Measurements from ENCODE around the gene KIF18B. TPM values are rescaled to one million over a fixed set of nuclear protein-coding genes. Genes with fewer than 3 reads are reported as not detected.
A peak's percentile ranks its signal among the peaks of the same experiment; 100 is the strongest.

Gene KIF18B
- total and polyA plus RNA-seq, 2 of the 8 experiments (the other 6 are each of a cell fraction or from before 2014, with no cell fraction given): 39.0 to 59.4 TPM

GRCh38 chr17:44878627-44879221, 68.8 kb downstream of the KIF18B start:
- Histone ChIP-seq H2AFZ (ENCODE audit: low read length) (no peak overlapping the region), H2BK5ac (ENCODE audit: low read depth, low read length) (no peak overlapping the region)
- POLR2A ChIA-PET (ENCODE audit: partially characterized antibody): interaction anchor here (0.9 to 3.1 kb wide), 8 partner anchors 9 to 130 kb away, joined by 3 to 12 read pairs (median 3); partner anchors contain the start of gene EFTUD2

More at GRCh38 chr17:44878627-44879221, 68.8 kb downstream of the KIF18B start:
- TF ChIP-seq CBX8 (IDR thresholded peaks at IDR 0.05; ENCODE audit: borderline replicate concordance, low read depth, low read length) (no peak), TBP (IDR thresholded peaks at IDR 0.05; ENCODE audit: low read depth, low read length) (no peak), ZNF274 (IDR thresholded peaks at IDR 0.05; ENCODE audit: borderline replicate concordance, extremely low read depth, low read length) (no peak), RAD21 (IDR thresholded peaks at IDR 0.05 in 1 of 2, conservative IDR thresholded peaks at IDR 0.05 in 1 of 2; ENCODE audit: low read depth in 2 of 2, low read length in 2 of 2) (peak; percentile 41 to 44), TCF12 (IDR thresholded peaks at IDR 0.05; ENCODE audit: low read depth, low read length) (no peak)
- TF ChIP-seq, protein P1, sequence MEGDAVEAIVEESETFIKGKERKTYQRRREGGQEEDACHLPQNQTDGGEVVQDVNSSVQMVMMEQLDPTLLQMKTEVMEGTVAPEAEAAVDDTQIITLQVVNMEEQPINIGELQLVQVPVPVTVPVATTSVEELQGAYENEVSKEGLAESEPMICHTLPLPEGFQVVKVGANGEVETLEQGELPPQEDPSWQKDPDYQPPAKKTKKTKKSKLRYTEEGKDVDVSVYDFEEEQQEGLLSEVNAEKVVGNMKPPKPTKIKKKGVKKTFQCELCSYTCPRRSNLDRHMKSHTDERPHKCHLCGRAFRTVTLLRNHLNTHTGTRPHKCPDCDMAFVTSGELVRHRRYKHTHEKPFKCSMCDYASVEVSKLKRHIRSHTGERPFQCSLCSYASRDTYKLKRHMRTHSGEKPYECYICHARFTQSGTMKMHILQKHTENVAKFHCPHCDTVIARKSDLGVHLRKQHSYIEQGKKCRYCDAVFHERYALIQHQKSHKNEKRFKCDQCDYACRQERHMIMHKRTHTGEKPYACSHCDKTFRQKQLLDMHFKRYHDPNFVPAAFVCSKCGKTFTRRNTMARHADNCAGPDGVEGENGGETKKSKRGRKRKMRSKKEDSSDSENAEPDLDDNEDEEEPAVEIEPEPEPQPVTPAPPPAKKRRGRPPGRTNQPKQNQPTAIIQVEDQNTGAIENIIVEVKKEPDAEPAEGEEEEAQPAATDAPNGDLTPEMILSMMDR (IDR thresholded peaks at IDR 0.05; ENCODE audit: control extremely low read depth in 1 of 3, insufficient read depth in 1 of 3, low read depth in 1 of 3, low read length in 3 of 3): peak in 2 of 3 experiments; percentile 39 to 61; a peak in 2 of 4 replicates
- H3K27ac ChIP-seq (ENCODE audit: low read depth, low read length): no peak overlapping the region
- H3K36me3 ChIP-seq (ENCODE audit: control insufficient read depth in 2 of 4, insufficient read depth in 4 of 4, low read length in 3 of 4): peaks cover 30 to 73% (median 58%) of the 10 kb centered on the region in 4 experiments
- H2BK12ac ChIP-seq (ENCODE audit: low read depth, low read length): no peak overlapping the region
- H3K9me3 ChIP-seq (ENCODE audit: insufficient read depth in 2 of 2, low read depth in 1 of 2, low read length in 1 of 2): no peaks in the 10 kb centered on the region
- H3K18ac ChIP-seq (ENCODE audit: extremely low read depth, low read length): no peak overlapping the region
- H3K4me3 ChIP-seq (ENCODE audit: extremely low read depth in 1 of 4, insufficient read depth in 2 of 4, low read depth in 3 of 4, low read length in 4 of 4): no peak overlapping the region
- no peak overlapping the region for H4K91ac ChIP-seq (replicated peaks; ENCODE audit: insufficient read length, low read length)
- no peaks in the 10 kb centered on the region for H3K27me3 ChIP-seq (replicated peaks in 1 of 4; ENCODE audit: control insufficient read depth in 3 of 4, extremely low read depth in 1 of 4, insufficient read depth in 3 of 4, low read length in 3 of 4)
- no peaks in the 10 kb centered on the region for H3K79me1 ChIP-seq (ENCODE audit: low read depth, low read length)
- H3K23me2 ChIP-seq (ENCODE audit: low read depth, low read length): no peaks in the 10 kb centered on the region
- no peak overlapping the region for H4K5ac ChIP-seq (ENCODE audit: insufficient read length, low read depth, low read length)
- CTCF ChIA-PET (ENCODE audit: partially characterized antibody): interaction anchor here (0.6 to 11.2 kb wide), 34 partner anchors 9 to 503 kb away, joined by 3 to 154 read pairs (median 4); no protein-coding TSS in a partner anchor
- no peak overlapping the region for H4K8ac ChIP-seq (ENCODE audit: extremely low read depth, insufficient read depth, low read length)
- H3K9ac ChIP-seq (replicated peaks in 1 of 4; ENCODE audit: extremely low read depth in 1 of 4, low read depth in 3 of 4, low read length in 3 of 4): no peak overlapping the region
- FAIRE-seq: peak; percentile 71
- H4K20me1 ChIP-seq (replicated peaks in 1 of 2; ENCODE audit: control insufficient read depth in 1 of 2, insufficient read depth in 2 of 2, low read length in 2 of 2): no peaks in the 10 kb centered on the region
- DNase-seq (ENCODE audit: low read depth in 1 of 2, low spot score in 2 of 2): no peak
- H3K4ac ChIP-seq (replicated peaks; ENCODE audit: insufficient read length, low read depth, low read length): no peak overlapping the region
- no peak overlapping the region for H3K56ac ChIP-seq (replicated peaks; ENCODE audit: insufficient read length, low read depth, low read length)
- no peak overlapping the region for H3K14ac ChIP-seq (ENCODE audit: insufficient read length)
- H2BK120ac ChIP-seq (replicated peaks; ENCODE audit: low read depth, low read length): no peak overlapping the region
- H3K4me2 ChIP-seq (ENCODE audit: insufficient read depth in 1 of 2, low read depth in 2 of 2, low read length in 2 of 2): no peak overlapping the region
- H3K4me1 ChIP-seq (replicated peaks in 1 of 4; ENCODE audit: control insufficient read depth in 3 of 4, insufficient read depth in 4 of 4, low read length in 3 of 4): no peaks in the 10 kb centered on the region
- no peak overlapping the region for H2BK15ac ChIP-seq (ENCODE audit: low read length)
- no peak overlapping the region for H2BK20ac ChIP-seq (ENCODE audit: low read length)
- H2AK5ac ChIP-seq (ENCODE audit: low read depth, low read length): no peak overlapping the region
- no peak overlapping the region for H3K23ac ChIP-seq (ENCODE audit: insufficient read length)
- WGBS, 2 experiments (ENCODE audit: extremely low coverage in 1 of 2, insufficient coverage in 1 of 2, insufficient read length in 1 of 2, insufficient replicate concordance in 2 of 2, low coverage in 1 of 2, low lambda C conversion rate in 2 of 2, missing lambda C conversion rate in 1 of 2): 80% methylated on average over 6 of the region's 6 CpGs; no CpG with 5 or more reads in 1 of the 2 experiments
- no peaks in the 10 kb centered on the region for H3K79me2 ChIP-seq (ENCODE audit: control insufficient read depth in 1 of 2, insufficient read depth in 2 of 2, low read length in 2 of 2)
